ENCODE data around the gene COL6A2.

COL6A2 gene

DNA sequence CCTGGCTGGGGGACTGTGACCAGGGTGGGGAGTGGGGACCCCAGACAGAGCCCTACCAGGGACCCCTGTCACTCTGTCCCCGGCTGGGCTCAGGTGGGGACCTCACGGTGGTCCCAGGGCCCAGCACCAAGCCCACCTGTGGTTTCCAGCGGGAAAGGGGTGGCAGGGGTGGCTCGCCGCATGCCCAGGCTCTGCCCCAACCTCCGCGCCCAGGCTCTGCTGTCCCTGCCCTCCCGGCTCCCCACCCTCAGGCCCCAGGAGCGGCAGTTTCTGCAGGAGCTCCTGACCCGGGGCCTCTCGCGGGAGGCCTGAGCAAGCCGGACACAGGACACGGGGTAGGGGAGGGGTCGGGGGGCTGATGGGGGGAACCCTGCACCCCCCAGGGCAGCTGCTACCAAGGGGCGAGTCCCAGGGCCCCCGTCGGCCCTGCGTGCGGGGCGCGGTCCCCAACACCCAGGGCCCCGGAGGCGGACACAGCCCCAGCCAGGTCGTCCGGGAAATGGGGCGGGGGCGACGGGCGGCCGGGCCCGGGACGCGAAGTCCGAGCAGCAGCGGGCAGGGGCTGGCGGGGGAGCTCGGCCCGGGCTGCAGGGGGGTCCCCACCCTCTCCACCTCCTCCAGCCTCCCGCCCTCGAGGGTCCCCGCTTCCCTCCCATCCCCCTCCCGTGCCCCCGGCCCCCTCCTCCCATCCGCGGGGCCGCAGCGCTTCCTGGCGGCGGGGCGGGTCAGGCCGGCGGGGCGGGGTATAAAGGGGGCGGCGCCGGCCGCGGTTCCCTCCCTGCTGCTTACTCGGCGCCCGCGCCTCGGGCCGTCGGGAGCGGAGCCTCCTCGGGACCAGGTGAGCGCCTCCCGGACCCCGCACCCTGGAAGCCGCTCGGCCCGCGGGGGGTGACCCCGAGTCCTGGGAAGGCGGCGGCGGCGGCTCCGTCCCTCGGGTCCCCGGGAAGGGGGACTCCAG, at the start of gene COL6A2:
COL6A2 (plus strand) TSS at position 777 of the 958 bp plus-strand sequence.
- Histone ChIP-seq H3K27ac (peak within 1 kb of the TSS in 8 of 11 experiments; percentile 35 to 72 (median 54); a peak in 15 of 22 replicates), H4K20me1 (peaks cover 0 to 15% (median 0%) of the 10 kb centered on the region in 11 experiments; a peak in 1 of 22 replicates), H3K36me3 (no peaks in the 10 kb centered on the region), H3K27me3 (peaks cover 5 to 15% (median 12%) of the 10 kb centered on the region in 11 experiments), H3K4me1 (peaks cover 0 to 19% (median 7%) of the 10 kb centered on the region in 10 experiments; a peak in 11 of 20 replicates), H3K9me3 (replicated peaks in 1 of 11) (peaks cover 6 to 15% (median 13%) of the 10 kb centered on the region in 11 experiments), H3K9ac (peak within 1 kb of the TSS; percentile 65 to 85 (median 80); a peak in 21 of 22 replicates), H3K4me3 (peak within 1 kb of the TSS; percentile 65 to 82 (median 68)), H3K4me2 (peak within 1 kb of the TSS; percentile 75 to 86 (median 81))
- TF ChIP-seq Cebpa-rat (IDR thresholded peaks at IDR 0.05): no peak

DNA sequence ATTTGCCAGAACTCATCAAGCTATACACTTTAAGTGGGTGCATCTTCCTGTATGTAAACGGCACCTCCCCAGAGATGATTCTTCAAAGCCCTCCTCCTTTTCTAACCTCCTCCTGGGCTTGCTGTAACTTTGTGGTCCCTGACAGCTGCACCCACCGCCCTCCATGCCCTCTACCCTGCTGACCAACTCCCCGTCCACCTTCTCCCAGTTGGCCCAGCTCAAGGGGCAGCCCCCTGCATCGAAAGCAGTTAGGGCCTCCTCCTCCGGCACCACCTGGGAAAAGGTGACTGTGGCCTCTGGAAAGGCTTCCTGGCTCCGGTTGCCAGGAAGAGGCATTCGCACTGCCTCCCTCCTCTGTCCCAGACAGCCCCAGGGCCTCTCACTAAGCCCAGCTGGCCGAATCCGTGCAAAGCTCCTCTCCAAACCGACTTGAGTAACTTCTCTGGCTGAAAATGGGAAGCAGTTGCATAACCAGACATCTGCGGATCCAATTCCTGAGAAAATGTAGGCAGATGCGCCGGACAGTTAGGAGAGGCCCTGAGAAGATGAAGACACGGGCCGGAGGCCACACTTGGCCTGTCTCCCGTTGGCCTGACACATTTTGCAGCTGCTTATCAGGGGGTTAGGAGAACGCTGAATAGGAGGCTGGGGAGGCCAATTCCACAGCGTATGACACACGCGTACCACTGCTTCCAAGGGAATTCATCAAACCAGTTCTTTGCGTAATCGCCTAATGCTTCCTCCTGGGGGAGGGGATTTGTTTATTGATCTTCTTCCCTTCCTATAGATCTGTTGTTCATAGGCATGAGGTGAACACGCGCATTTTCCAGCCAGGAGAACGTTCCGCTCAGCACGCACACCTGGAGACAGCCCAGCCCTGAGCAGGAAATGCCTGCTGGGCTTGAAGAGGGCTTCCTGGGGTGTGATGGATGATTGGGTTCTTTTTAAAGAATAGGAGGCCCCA, 48.7 kb upstream of the COL6A2 start:
- peaks cover 0 to 20% (median 9%) of the 10 kb centered on the region in 11 experiments; a peak in 13 of 22 replicates for H3K27me3 ChIP-seq
- H3K9ac ChIP-seq: no peak overlapping the region
- no peaks in the 10 kb centered on the region; a peak in 1 of 22 replicates for H3K9me3 ChIP-seq (replicated peaks in 1 of 11)
- peak overlapping the region; percentile 29 to 76 (median 61); a peak in 20 of 22 replicates for H3K4me2 ChIP-seq
- H3K36me3 ChIP-seq: no peaks in the 10 kb centered on the region
- no peak for TF ChIP-seq Cebpa-rat (IDR thresholded peaks at IDR 0.05)
- H3K27ac ChIP-seq: no peak overlapping the region
- H4K20me1 ChIP-seq: peaks cover 0 to 8% (median 0%) of the 10 kb centered on the region in 11 experiments; a peak in 4 of 22 replicates
- peaks cover 9 to 27% (median 19%) of the 10 kb centered on the region in 10 experiments; a peak in 19 of 20 replicates for H3K4me1 ChIP-seq
- H3K4me3 ChIP-seq: no peak overlapping the region; a peak in 1 of 20 replicates

DNA sequence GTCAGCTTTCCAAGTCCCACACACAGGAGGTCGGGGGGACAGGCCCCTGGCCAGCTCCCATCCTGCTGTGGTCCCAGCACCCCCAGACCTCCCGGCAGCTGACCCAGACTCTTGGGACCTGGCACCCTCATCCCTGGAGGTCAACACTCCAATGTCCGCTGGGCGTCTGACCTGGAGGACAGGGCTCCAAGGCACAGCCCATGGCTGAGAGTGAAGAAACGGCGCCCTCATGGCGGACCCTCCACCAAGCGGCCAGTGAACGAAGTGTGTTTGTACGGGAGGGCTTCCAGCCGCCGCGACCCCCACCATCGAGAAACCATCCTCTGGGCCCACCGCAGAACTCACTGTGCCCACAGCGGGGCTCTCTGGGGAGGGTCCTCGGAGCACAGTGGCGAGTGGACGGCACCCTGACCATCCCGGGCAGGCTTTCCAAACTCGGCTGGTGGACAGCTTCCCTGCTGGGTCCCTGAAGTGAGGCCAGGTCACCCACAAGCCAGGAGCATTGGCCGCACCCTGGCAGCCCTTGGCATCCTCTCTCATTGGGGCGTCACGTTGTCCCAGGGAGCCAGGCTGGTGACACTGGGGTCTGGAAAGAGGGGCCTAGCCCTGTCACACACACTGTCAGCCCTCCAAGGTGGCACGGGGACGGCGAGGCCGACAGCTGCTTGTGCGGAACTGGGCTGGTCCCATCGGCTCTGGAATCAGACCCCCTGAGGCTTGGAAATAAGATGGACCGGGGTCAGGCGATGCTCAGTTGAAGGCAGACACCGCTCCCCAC, 47.8 kb upstream of the COL6A2 start:
- Histone ChIP-seq H3K27ac (no peak overlapping the region), H3K4me2 (peak overlapping the region; percentile 29 to 76 (median 61); a peak in 20 of 22 replicates), H4K20me1 (peaks cover 0 to 8% (median 0%) of the 10 kb centered on the region in 11 experiments; a peak in 4 of 22 replicates), H3K36me3 (no peaks in the 10 kb centered on the region), H3K4me1 (peaks cover 9 to 27% (median 19%) of the 10 kb centered on the region in 10 experiments; a peak in 19 of 20 replicates), H3K9ac (no peak overlapping the region), H3K9me3 (replicated peaks in 1 of 11) (no peaks in the 10 kb centered on the region; a peak in 1 of 22 replicates), H3K27me3 (peaks cover 0 to 20% (median 9%) of the 10 kb centered on the region in 11 experiments; a peak in 13 of 22 replicates), H3K4me3 (no peak overlapping the region; a peak in 1 of 20 replicates)
- no peak for TF ChIP-seq Cebpa-rat (IDR thresholded peaks at IDR 0.05)

DNA sequence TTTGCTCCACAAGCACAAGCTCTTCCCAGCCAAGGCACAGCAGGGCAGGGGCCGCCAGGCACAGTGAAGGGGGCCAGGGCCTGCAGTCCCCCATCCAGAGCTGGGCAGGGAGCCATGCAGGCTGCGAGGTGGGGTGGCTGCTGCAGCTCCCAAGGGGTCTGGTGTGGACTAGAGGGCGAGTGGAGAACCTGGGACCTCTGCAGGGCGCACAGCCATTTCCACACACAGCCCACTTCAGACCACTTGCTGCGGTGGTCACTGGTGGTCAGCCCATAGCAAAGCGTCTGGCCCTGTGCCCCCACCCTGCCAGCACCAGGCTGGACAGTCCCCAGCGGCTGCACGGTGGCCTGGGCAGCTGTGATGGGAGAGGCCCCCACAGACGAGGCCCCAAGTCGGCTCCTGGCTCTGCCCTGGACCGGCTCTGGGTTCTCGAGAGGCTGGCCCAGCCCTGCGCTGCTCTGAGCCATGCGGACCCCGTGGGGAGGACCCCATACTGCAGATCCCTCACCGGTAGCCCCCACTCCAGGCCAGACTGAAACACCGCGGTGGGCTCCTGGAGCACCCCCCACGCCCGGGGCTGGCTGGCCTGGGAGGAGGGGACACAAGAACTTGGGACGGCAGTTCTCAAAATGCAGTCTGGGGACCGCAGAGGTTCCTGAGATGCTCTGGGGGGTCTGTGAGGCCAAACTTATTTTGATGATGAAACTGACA, 47.1 kb upstream of the COL6A2 start:
- Histone ChIP-seq H3K4me1 (peaks cover 9 to 27% (median 20%) of the 10 kb centered on the region in 10 experiments; a peak in 19 of 20 replicates), H3K4me3 (no peak overlapping the region), H3K36me3 (no peaks in the 10 kb centered on the region), H3K27me3 (peaks cover 0 to 25% (median 13%) of the 10 kb centered on the region in 11 experiments; a peak in 15 of 22 replicates), H4K20me1 (peaks cover 0 to 10% (median 3%) of the 10 kb centered on the region in 11 experiments; a peak in 7 of 22 replicates), H3K27ac (no peak overlapping the region), H3K9me3 (replicated peaks in 1 of 11) (no peaks in the 10 kb centered on the region; a peak in 1 of 22 replicates), H3K9ac (no peak overlapping the region), H3K4me2 (peak overlapping the region in 6 of 11 experiments; percentile 58 to 76 (median 66); a peak in 9 of 22 replicates)
- no peak for TF ChIP-seq Cebpa-rat (IDR thresholded peaks at IDR 0.05)

DNA sequence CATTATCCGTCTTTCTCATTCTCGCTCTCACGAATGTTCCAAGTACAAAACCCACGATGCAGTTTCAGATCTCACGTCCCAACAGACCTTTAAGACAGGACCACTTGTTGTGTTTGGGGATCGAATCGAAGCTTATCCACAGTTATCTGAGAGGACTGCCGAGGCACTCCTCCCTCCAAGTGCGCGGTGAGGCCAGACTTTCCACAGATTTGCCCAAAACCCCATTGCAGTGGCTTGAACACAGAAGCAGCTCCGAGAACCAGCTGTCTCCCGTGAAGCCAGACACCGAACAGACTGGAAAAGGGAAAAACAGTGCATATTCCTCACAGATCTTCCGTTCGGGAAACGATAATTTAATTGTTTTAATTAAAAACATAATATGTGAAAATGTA, 46.5 kb upstream of the COL6A2 start:
- no peaks in the 10 kb centered on the region; a peak in 1 of 22 replicates for H3K9me3 ChIP-seq (replicated peaks in 1 of 11)
- peaks cover 1 to 30% (median 19%) of the 10 kb centered on the region in 11 experiments; a peak in 18 of 22 replicates for H3K27me3 ChIP-seq
- H3K36me3 ChIP-seq: no peaks in the 10 kb centered on the region
- no peak overlapping the region for H3K4me3 ChIP-seq
- H4K20me1 ChIP-seq: peaks cover 0 to 15% (median 7%) of the 10 kb centered on the region in 11 experiments; a peak in 10 of 22 replicates
- H3K27ac ChIP-seq: no peak overlapping the region
- no peak for TF ChIP-seq Cebpa-rat (IDR thresholded peaks at IDR 0.05)
- H3K9ac ChIP-seq: no peak overlapping the region
- H3K4me1 ChIP-seq: peaks cover 13 to 32% (median 25%) of the 10 kb centered on the region in 10 experiments
- H3K4me2 ChIP-seq: no peak overlapping the region

DNA sequence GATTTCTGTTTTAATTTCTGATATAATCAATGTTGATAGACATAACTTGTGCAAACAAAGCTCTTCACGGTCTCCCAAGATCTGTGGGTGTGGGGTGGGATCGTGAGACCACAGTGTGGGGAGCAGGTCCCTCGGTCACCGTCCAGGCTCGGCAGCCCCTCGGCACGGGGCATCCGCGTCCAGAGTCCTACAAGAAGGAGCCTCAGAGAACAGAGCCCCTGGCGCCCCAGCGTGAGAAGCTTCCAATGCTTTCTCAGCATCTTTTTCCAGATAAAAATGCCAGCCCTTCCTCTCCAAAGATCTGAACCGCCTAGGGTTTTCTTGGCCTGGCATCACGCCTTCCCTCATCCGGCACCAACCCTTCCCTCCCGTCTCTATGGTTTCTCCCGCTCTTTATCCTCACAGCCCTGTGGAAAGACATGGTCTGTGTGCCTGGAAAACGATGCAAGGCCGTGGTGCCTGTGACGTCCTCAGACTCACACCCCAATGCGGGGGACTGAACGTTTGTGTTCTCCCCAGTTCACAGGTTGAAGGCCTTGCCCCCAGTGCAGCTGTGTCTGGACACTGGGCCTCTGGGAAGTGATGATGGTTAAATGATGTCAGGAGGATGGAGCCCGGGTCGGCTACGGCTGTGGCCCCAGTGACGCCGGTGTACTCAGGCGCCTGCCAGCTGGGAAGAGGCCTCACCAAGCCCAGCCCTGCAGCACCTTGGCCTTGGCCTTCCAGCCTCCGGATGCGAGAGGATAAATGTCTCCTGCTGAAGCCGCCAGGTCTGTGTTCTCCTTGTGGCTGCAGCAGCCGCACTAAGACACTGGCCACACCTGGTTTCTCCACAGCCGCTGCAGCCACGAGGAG, 45.9 kb upstream of the COL6A2 start:
- no peak for TF ChIP-seq Cebpa-rat (IDR thresholded peaks at IDR 0.05)
- peaks cover 8 to 37% (median 26%) of the 10 kb centered on the region in 11 experiments; a peak in 20 of 22 replicates for H3K27me3 ChIP-seq
- H3K27ac ChIP-seq: no peak overlapping the region
- H3K36me3 ChIP-seq: no peaks in the 10 kb centered on the region
- no peak overlapping the region for H3K4me2 ChIP-seq
- no peaks in the 10 kb centered on the region; a peak in 1 of 22 replicates for H3K9me3 ChIP-seq (replicated peaks in 1 of 11)
- no peak overlapping the region for H3K4me3 ChIP-seq
- peaks cover 0 to 19% (median 14%) of the 10 kb centered on the region in 11 experiments; a peak in 13 of 22 replicates for H4K20me1 ChIP-seq
- H3K9ac ChIP-seq: no peak overlapping the region
- H3K4me1 ChIP-seq: peaks cover 20 to 33% (median 28%) of the 10 kb centered on the region in 10 experiments

Measured in BLaER1 treated with 17β-estradiol and CSF1 and Interleukin-3, amounts not matched to agents 10 nM and 100 nM (cell line).